Measurements from ENCODE around the gene NID2. TPM values are rescaled to one million over a fixed set of nuclear protein-coding genes. Genes with fewer than 3 reads are reported as not detected.
A peak's percentile ranks its signal among the peaks of the same experiment; 100 is the strongest.

NID2 gene
- total and polyA plus RNA-seq, 7 experiments from 2014 or later, result 0.35 to 0.94 (median 0.42) TPM; not detected in 4

DNA sequence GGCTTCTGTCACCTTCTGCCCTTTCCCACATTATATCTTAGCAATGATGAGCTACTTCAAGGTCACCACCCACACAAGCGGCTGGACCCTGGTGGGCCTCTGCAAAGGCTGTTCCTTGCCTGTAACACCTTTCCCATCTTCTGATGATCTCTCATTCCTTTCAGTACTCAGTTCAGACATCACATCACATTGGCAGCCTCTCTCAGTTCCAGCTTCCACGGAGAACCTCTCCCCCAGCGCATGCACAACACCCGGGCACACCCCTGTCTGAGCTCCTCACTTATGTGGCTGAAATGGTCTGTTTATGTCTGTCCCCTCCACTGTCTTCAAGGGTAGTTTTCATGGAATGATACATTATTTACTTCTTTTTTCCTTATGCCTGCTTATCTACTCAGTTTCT lies 6.5 kb upstream of the NID2 start:
- Histone ChIP-seq H3K27me3 (ENCODE audit: control insufficient read depth in 2 of 2, insufficient read depth in 2 of 2, low read length in 2 of 2) (peaks cover 0 to 2% of the 10 kb centered on the region in 2 donors), H3K4me3 (ENCODE audit: low read length) (no peak overlapping the region), H3K9me3 (ENCODE audit: control insufficient read depth in 2 of 3, low read length in 3 of 3) (no peaks in the 10 kb centered on the region), H3K4me1 (ENCODE audit: control insufficient read depth in 2 of 2, insufficient read depth in 2 of 2, low read length in 2 of 2) (no peaks in the 10 kb centered on the region), H3K27ac (ENCODE audit: low read depth, low read length) (no peak overlapping the region), H3K36me3 (ENCODE audit: control insufficient read depth in 2 of 3, insufficient read depth in 3 of 3, low read length in 3 of 3) (no peaks in the 10 kb centered on the region)
- ATAC-seq (no peak), DNase-seq (no peak)
- Mint-ChIP-seq H3K4me3 (no peak overlapping the region), H3K27ac (no peak overlapping the region), H3K4me1 (peaks cover 0 to 13% (median 5%) of the 10 kb centered on the region in 7 donors), H3K9me3 (peaks cover 0 to 7% (median 0%) of the 10 kb centered on the region in 11 donors), H3K27me3 (peaks cover 27 to 60% (median 36%) of the 10 kb centered on the region in 5 donors), H3K36me3 (peaks cover 0 to 4% (median 0%) of the 10 kb centered on the region in 5 donors)
- ChIA-PET CTCF (no interaction called here), POLR2A (no interaction called here)
- intact Hi-C loops (cut with micrococcal nuclease), result no loop called here

DNA sequence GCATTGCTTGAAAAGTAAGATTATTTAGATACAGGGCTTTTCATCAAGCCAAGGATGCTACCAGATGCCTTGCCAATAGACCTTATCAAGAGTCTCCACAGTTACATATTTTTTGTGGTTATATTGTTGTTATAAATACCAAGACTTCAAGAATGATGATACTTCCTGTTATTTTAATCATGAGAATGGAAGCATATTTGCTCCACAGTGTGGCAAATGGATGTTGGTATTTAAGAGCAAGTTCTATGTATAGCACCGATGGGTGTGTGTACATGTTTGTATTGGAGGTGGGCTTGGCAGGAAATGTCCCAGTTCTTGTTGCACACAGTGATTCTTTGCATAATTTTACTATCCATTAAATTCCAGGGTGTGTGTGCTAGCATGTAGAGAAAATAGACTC lies 4.4 kb upstream of the NID2 start:
- Histone ChIP-seq H3K36me3 (ENCODE audit: control insufficient read depth in 2 of 3, insufficient read depth in 3 of 3, low read length in 3 of 3) (no peaks in the 10 kb centered on the region), H3K27ac (ENCODE audit: low read depth, low read length) (no peak overlapping the region), H3K4me1 (ENCODE audit: control insufficient read depth in 2 of 2, insufficient read depth in 2 of 2, low read length in 2 of 2) (peaks cover 3 to 8% of the 10 kb centered on the region in 2 donors), H3K27me3 (ENCODE audit: control insufficient read depth in 2 of 2, insufficient read depth in 2 of 2, low read length in 2 of 2) (peaks cover 2 to 6% of the 10 kb centered on the region in 2 donors), H3K9me3 (ENCODE audit: control insufficient read depth in 2 of 3, low read length in 3 of 3) (no peaks in the 10 kb centered on the region), H3K4me3 (ENCODE audit: low read length) (no peak overlapping the region)
- peaks cover 31 to 60% (median 35%) of the 10 kb centered on the region in 5 donors for H3K27me3 Mint-ChIP-seq
- intact Hi-C loops (cut with micrococcal nuclease), result no loop called here
- CTCF ChIA-PET, result no interaction called here
- POLR2A ChIA-PET, result interaction anchor here (0.7 kb wide), 1 partner anchor 408 kb away, joined by 3 read pairs; no protein-coding TSS in a partner anchor
- H3K4me1 Mint-ChIP-seq, result peaks cover 2 to 25% (median 6%) of the 10 kb centered on the region in 7 donors
- H3K27ac Mint-ChIP-seq, result no peak overlapping the region
- ATAC-seq (no peak), DNase-seq (no peak)
- peaks cover 0 to 7% (median 0%) of the 10 kb centered on the region in 11 donors for H3K9me3 Mint-ChIP-seq
- no peak overlapping the region for H3K4me3 Mint-ChIP-seq
- H3K36me3 Mint-ChIP-seq, result peaks cover 0 to 4% (median 0%) of the 10 kb centered on the region in 5 donors

DNA sequence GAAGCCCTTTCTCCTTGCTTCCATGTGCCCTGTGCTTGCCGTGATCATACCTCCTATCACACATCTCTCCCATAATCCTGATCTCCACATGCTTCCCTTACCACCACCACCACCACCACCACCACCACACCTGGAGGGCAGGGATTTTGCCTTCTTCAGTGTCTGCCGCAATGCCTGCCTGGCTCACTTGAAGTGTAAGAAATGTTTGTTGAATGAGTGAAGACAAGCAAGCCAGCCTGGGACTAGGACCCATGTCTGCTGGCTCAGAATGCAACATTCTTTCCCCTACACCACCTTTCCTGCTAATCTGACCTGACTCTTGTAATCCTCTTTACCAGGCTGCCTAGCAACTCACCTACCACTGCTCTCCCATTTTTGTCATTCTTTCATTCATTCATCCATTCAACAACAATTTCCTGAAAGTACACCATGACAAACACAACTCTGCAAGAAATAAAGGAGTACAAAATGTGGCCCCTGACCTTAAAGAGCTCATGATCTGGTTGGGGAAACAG lies 3.5 kb upstream of the NID2 start:
- Histone ChIP-seq H3K4me3 (ENCODE audit: low read length) (no peak overlapping the region), H3K27ac (ENCODE audit: low read depth, low read length) (no peak overlapping the region), H3K9me3 (ENCODE audit: control insufficient read depth in 2 of 3, low read length in 3 of 3) (no peaks in the 10 kb centered on the region), H3K36me3 (ENCODE audit: control insufficient read depth in 2 of 3, insufficient read depth in 3 of 3, low read length in 3 of 3) (no peaks in the 10 kb centered on the region), H3K27me3 (ENCODE audit: control insufficient read depth in 2 of 2, insufficient read depth in 2 of 2, low read length in 2 of 2) (peaks cover 2 to 6% of the 10 kb centered on the region in 2 donors), H3K4me1 (ENCODE audit: control insufficient read depth in 2 of 2, insufficient read depth in 2 of 2, low read length in 2 of 2) (peaks cover 6 to 12% of the 10 kb centered on the region in 2 donors)
- ChIA-PET CTCF (no interaction called here), POLR2A (interaction anchor here (0.6 kb wide), 1 partner anchor 193 kb away, joined by 3 read pairs; no protein-coding TSS in a partner anchor)
- ATAC-seq (no peak), DNase-seq (no peak)
- no peak overlapping the region for H3K4me3 Mint-ChIP-seq
- peaks cover 40 to 63% (median 44%) of the 10 kb centered on the region in 5 donors for H3K27me3 Mint-ChIP-seq
- H3K27ac Mint-ChIP-seq, result no peak overlapping the region
- intact Hi-C loops (cut with micrococcal nuclease), result no loop called here
- H3K9me3 Mint-ChIP-seq, result peaks cover 0 to 7% (median 0%) of the 10 kb centered on the region in 11 donors
- H3K36me3 Mint-ChIP-seq, result peaks cover 0 to 4% (median 0%) of the 10 kb centered on the region in 5 donors
- peaks cover 4 to 34% (median 9%) of the 10 kb centered on the region in 7 donors for H3K4me1 Mint-ChIP-seq

DNA sequence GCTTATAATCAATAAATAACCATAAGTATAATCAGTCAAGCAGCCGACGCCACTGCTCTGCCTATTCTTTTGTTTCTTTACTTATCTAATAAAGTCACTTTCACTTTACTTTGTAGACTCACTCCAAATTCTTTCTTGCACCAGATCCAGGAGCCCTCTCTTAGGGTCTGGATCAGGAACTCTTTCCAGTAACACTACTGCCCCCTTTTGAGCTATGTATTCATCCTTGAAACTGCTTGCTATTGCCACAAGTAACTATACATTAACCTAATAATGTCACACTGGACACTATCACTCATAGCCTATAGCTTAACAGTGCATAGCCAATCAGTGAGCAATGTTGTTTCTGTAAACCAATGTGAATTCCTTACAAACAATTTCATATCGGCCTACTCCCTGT lies 2.8 kb upstream of the NID2 start:
- H3K9me3 Mint-ChIP-seq, result peaks cover 0 to 7% (median 0%) of the 10 kb centered on the region in 11 donors
- Histone ChIP-seq H3K4me1 (ENCODE audit: control insufficient read depth in 2 of 2, insufficient read depth in 2 of 2, low read length in 2 of 2) (peaks cover 6 to 12% of the 10 kb centered on the region in 2 donors), H3K4me3 (ENCODE audit: low read length) (no peak overlapping the region), H3K27ac (ENCODE audit: low read depth, low read length) (no peak overlapping the region), H3K36me3 (ENCODE audit: control insufficient read depth in 2 of 3, insufficient read depth in 3 of 3, low read length in 3 of 3) (no peaks in the 10 kb centered on the region), H3K27me3 (ENCODE audit: control insufficient read depth in 2 of 2, insufficient read depth in 2 of 2, low read length in 2 of 2) (peaks cover 2 to 6% of the 10 kb centered on the region in 2 donors), H3K9me3 (ENCODE audit: control insufficient read depth in 2 of 3, low read length in 3 of 3) (no peaks in the 10 kb centered on the region)
- H3K4me3 Mint-ChIP-seq, result no peak overlapping the region
- intact Hi-C loops (cut with micrococcal nuclease), result no loop called here
- peaks cover 0 to 4% (median 0%) of the 10 kb centered on the region in 5 donors for H3K36me3 Mint-ChIP-seq
- DNase-seq, result no peak
- H3K27me3 Mint-ChIP-seq, result peaks cover 47 to 68% (median 51%) of the 10 kb centered on the region in 5 donors
- peaks cover 4 to 38% (median 10%) of the 10 kb centered on the region in 7 donors for H3K4me1 Mint-ChIP-seq
- POLR2A ChIA-PET, result interaction anchor here (0.6 kb wide), 1 partner anchor 194 kb away, joined by 3 read pairs; no protein-coding TSS in a partner anchor
- no peak for ATAC-seq
- no peak overlapping the region for H3K27ac Mint-ChIP-seq
- CTCF ChIA-PET, result no interaction called here

DNA sequence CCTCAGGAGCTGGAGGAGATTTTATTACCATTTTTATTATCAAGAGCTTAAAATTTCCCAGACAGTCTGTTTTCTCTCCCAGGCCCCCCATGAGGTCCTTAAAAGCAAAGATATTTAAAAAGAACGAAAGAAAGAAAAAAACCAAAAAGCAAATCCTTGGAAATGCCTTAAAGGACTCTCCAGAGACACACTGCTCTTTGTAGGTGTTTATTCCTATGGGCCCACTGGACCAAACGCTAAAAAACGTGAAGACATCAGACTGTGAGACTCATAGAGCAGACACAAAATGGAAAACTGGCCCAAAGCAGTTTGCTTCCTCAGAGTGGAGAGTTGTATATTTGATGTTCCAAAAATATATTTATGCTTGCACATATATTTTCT lies 1.2 kb upstream of the NID2 start:
- peaks cover 40 to 62% (median 55%) of the 10 kb centered on the region in 5 donors for H3K27me3 Mint-ChIP-seq
- H3K4me1 Mint-ChIP-seq, result peaks cover 4 to 38% (median 10%) of the 10 kb centered on the region in 7 donors
- peaks cover 2 to 6% of the 10 kb centered on the region in 2 donors for H3K27me3 ChIP-seq (ENCODE audit: control insufficient read depth in 2 of 2, insufficient read depth in 2 of 2, low read length in 2 of 2)
- H3K36me3 Mint-ChIP-seq, result peaks cover 0 to 4% (median 0%) of the 10 kb centered on the region in 5 donors
- H3K27ac ChIP-seq (ENCODE audit: low read depth, low read length), result no peak overlapping the region
- H3K9me3 Mint-ChIP-seq, result peaks cover 0 to 7% (median 0%) of the 10 kb centered on the region in 11 donors
- H3K4me3 ChIP-seq (ENCODE audit: low read length), result no peak overlapping the region
- no peaks in the 10 kb centered on the region for H3K36me3 ChIP-seq (ENCODE audit: control insufficient read depth in 2 of 3, insufficient read depth in 3 of 3, low read length in 3 of 3)
- no peaks in the 10 kb centered on the region for H3K9me3 ChIP-seq (ENCODE audit: control insufficient read depth in 2 of 3, low read length in 3 of 3)
- ATAC-seq (no peak), DNase-seq (no peak)
- ChIA-PET POLR2A (no interaction called here), CTCF (interaction anchor here (0.6 kb wide), 1 partner anchor 441 kb away, joined by 3 read pairs; no protein-coding TSS in a partner anchor)
- intact Hi-C loops (cut with micrococcal nuclease), result no loop called here
- H3K4me3 Mint-ChIP-seq, result peak overlapping the region in 7 of 10 donors; percentile 0 to 77 (median 48)
- no peak overlapping the region for H3K27ac Mint-ChIP-seq
- peaks cover 6 to 12% of the 10 kb centered on the region in 2 donors for H3K4me1 ChIP-seq (ENCODE audit: control insufficient read depth in 2 of 2, insufficient read depth in 2 of 2, low read length in 2 of 2)

DNA sequence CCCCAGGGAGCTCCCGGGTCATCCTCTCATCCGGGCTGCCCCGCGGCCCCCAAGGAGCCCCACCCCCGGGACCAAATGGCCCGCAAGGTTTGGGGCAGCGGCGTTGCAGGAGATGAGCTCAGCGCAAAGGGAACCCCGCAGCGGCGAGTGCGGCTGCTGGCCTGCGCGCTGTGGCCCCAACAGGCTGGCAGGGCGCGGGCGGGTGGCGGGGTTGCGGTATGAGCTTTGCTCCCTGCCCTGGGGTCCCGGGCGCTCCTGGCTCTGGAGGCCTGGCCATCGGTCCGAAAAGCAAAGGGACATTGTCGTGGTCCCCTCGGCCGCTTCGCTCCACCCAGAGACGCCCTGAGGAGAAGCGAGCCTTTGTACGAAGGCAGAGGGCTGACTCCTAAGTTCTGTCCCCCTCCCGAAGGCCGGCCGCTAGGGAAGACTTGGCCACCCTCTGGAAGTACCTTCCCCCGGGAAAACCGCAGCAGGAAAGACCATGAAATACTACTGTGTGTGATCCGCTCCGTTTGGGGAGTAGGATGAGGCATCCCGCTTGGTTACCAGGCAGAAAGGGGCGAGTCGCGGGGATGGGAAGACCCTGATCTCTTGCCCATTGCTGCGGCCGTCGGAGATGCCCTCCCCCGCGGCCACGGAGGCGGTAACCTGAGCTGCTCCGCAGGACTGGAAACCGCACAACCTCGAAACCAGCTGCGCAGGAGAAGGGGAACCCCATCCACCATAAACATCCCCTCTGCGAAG lies 620 bp upstream of the NID2 start:
- Mint-ChIP-seq H3K27ac (no peak overlapping the region), H3K4me3 (peak overlapping the region in 8 of 10 donors; percentile 0 to 77 (median 50)), H3K36me3 (peaks cover 0 to 3% (median 0%) of the 10 kb centered on the region in 5 donors), H3K4me1 (peaks cover 4 to 38% (median 10%) of the 10 kb centered on the region in 7 donors), H3K27me3 (peaks cover 40 to 68% (median 55%) of the 10 kb centered on the region in 5 donors), H3K9me3 (peaks cover 0 to 7% (median 0%) of the 10 kb centered on the region in 11 donors)
- ATAC-seq (peak; percentile 16), DNase-seq (peak in 2 of 9 donors; percentile 10 to 44)
- peaks cover 2 to 6% of the 10 kb centered on the region in 2 donors for H3K27me3 ChIP-seq (ENCODE audit: control insufficient read depth in 2 of 2, insufficient read depth in 2 of 2, low read length in 2 of 2)
- CTCF ChIA-PET, result interaction anchor here (0.6 to 1.1 kb wide), 2 partner anchors 32 to 442 kb away, joined by 3 to 4 read pairs; no protein-coding TSS in a partner anchor
- peak overlapping the region; percentile 50 for H3K4me3 ChIP-seq (ENCODE audit: low read length)
- H3K36me3 ChIP-seq (ENCODE audit: control insufficient read depth in 2 of 3, insufficient read depth in 3 of 3, low read length in 3 of 3), result no peaks in the 10 kb centered on the region
- intact Hi-C loops (cut with micrococcal nuclease), result no loop called here
- H3K27ac ChIP-seq (ENCODE audit: low read depth, low read length), result no peak overlapping the region
- no peaks in the 10 kb centered on the region for H3K9me3 ChIP-seq (ENCODE audit: control insufficient read depth in 2 of 3, low read length in 3 of 3)
- POLR2A ChIA-PET, result no interaction called here
- peaks cover 6 to 12% of the 10 kb centered on the region in 2 donors for H3K4me1 ChIP-seq (ENCODE audit: control insufficient read depth in 2 of 2, insufficient read depth in 2 of 2, low read length in 2 of 2)
